Mesothelial cell of epicardium (in vitro differentiated cells): ENCODE results near the gene CDA. TPM values are rescaled to one million over a fixed set of nuclear protein-coding genes. Genes with fewer than 3 reads are reported as not detected.

Source experiments
- DNase-seq, 2 experiments: peaks; one replicate each; pipeline ENCODE4 v3.0.0; 2021; ENCODE audit warnings: low spot score in 2 of 2; ENCODE audit not compliant: unreplicated experiment in 2 of 2
- H3K27ac Mint-ChIP-seq: 2 replicates; pipeline ENCODE4 v1.8.0; 2021; ENCODE audit warnings: mixed read lengths
- H3K27me3 Mint-ChIP-seq: 2 replicates; pipeline ENCODE4 v1.8.0; 2021; ENCODE audit warnings: low read depth, mixed read lengths
- H3K36me3 Mint-ChIP-seq: 2 replicates; pipeline ENCODE4 v1.8.0; 2021; ENCODE audit warnings: mixed read lengths
- H3K4me1 Mint-ChIP-seq: 2 replicates; pipeline ENCODE4 v1.8.0; 2021; ENCODE audit warnings: mixed read lengths
- H3K4me3 Mint-ChIP-seq: 2 replicates; pipeline ENCODE4 v1.8.0; 2021; ENCODE audit warnings: mild to moderate bottlenecking, moderate library complexity, mixed read lengths
- H3K9me3 Mint-ChIP-seq: 2 replicates; pipeline ENCODE4 v1.8.0; 2021; ENCODE audit warnings: mixed read lengths
- total RNA-seq: library from RNA; stranded (reverse); gene quantifications from 3 replicates; pipeline ENCODE4 v1.2.1, GENCODE V29; 2021
- TF ChIP-seq, protein P1 (sequence below): fragments of 200-600 bp; sonication (generic); IDR thresholded peaks from one replicate; pipeline ENCODE4 v1.5.0; 2021; ENCODE audit warnings: antibody characterized with exemption; ENCODE audit not compliant: unreplicated experiment

Gene CDA
- total RNA-seq, 1 donor from 2014 or later, result 0.94 TPM

DNA sequence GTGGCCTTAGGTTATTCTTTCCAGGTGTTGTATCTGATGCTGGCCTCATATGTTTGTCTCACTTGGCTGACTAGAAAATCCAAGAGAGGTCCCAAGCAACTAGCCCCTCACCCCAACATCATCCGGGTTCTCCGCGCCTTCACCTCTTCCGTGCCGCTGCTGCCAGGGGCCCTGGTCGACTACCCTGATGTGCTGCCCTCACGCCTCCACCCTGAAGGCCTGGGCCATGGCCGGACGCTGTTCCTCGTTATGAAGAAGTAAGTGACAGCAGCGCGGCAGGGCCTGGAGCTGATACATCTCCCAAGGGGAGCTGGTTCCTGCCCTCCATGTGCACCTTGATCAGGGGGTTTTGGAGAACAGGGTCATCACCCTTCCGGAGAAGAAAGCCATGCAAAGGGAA lies 55.5 kb downstream of the CDA start:
- H3K4me1 Mint-ChIP-seq, result no peaks in the 10 kb centered on the region
- TF ChIP-seq, protein P1, sequence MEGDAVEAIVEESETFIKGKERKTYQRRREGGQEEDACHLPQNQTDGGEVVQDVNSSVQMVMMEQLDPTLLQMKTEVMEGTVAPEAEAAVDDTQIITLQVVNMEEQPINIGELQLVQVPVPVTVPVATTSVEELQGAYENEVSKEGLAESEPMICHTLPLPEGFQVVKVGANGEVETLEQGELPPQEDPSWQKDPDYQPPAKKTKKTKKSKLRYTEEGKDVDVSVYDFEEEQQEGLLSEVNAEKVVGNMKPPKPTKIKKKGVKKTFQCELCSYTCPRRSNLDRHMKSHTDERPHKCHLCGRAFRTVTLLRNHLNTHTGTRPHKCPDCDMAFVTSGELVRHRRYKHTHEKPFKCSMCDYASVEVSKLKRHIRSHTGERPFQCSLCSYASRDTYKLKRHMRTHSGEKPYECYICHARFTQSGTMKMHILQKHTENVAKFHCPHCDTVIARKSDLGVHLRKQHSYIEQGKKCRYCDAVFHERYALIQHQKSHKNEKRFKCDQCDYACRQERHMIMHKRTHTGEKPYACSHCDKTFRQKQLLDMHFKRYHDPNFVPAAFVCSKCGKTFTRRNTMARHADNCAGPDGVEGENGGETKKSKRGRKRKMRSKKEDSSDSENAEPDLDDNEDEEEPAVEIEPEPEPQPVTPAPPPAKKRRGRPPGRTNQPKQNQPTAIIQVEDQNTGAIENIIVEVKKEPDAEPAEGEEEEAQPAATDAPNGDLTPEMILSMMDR, result no peak

DNA sequence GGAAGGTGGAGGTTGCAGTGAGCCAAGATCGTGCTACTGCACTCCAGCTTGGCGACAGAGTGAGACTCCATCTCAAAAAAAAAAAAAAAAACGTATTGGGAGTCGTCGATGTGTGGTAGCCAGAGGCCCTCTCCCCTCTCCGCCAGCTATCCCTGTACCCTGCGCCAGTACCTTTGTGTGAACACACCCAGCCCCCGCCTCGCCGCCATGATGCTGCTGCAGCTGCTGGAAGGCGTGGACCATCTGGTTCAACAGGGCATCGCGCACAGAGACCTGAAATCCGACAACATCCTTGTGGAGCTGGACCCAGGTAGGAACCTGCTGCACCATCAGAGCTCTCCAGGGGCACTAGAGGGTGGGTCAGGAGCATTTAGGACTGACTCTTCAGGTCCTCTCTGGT lies 56.5 kb downstream of the CDA start:
- TF ChIP-seq, protein P1, result no peak
- no peak for DNase-seq
- no peak overlapping the region for H3K4me3 Mint-ChIP-seq
- peaks cover 37% of the 10 kb centered on the region for H3K36me3 Mint-ChIP-seq
- H3K27me3 Mint-ChIP-seq, result no peaks in the 10 kb centered on the region
- H3K4me1 Mint-ChIP-seq, result no peaks in the 10 kb centered on the region
- no peaks in the 10 kb centered on the region for H3K9me3 Mint-ChIP-seq
- no peak overlapping the region for H3K27ac Mint-ChIP-seq

More for the DNA sequence above, 55.5 kb downstream of the CDA start:
- Mint-ChIP-seq H3K4me3 (no peak overlapping the region), H3K9me3 (no peaks in the 10 kb centered on the region), H3K36me3 (peaks cover 38% of the 10 kb centered on the region), H3K27me3 (no peaks in the 10 kb centered on the region), H3K27ac (no peak overlapping the region)
- no peak for DNase-seq

DNA sequence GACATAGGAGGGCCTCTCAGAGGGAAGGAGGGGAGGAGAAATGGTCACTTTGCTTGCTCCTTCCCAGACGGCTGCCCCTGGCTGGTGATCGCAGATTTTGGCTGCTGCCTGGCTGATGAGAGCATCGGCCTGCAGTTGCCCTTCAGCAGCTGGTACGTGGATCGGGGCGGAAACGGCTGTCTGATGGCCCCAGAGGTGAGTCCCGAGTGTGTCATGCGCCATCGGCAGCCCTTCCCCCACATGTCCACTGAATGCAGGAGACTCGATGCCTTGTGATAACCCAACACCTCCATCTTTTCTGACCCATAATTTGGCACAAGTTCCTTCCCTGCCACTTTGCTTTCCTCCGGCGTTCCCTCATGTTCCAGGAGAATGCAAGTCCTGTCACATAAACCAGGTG lies 59.5 kb downstream of the CDA start:
- H3K9me3 Mint-ChIP-seq, result no peaks in the 10 kb centered on the region
- no peak for DNase-seq
- no peak overlapping the region for H3K4me3 Mint-ChIP-seq
- TF ChIP-seq, protein P1, result no peak
- no peaks in the 10 kb centered on the region for H3K4me1 Mint-ChIP-seq
- peaks cover 42% of the 10 kb centered on the region for H3K36me3 Mint-ChIP-seq
- no peaks in the 10 kb centered on the region for H3K27me3 Mint-ChIP-seq
- no peak overlapping the region for H3K27ac Mint-ChIP-seq

DNA sequence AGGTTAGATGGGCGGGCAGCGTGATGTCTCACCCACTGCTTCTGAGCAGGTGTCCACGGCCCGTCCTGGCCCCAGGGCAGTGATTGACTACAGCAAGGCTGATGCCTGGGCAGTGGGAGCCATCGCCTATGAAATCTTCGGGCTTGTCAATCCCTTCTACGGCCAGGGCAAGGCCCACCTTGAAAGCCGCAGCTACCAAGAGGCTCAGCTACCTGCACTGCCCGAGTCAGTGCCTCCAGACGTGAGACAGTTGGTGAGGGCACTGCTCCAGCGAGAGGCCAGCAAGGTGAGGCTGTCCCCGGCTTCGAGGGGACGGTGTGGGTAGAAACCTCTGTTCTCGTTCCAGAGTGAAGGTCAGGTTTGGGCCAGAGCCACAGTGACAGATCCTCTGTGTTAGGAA lies 60.0 kb downstream of the CDA start:
- Mint-ChIP-seq H3K4me1 (no peaks in the 10 kb centered on the region), H3K27me3 (no peaks in the 10 kb centered on the region), H3K27ac (no peak overlapping the region), H3K36me3 (peaks cover 41% of the 10 kb centered on the region), H3K4me3 (no peak overlapping the region), H3K9me3 (no peaks in the 10 kb centered on the region)
- TF ChIP-seq, protein P1, result no peak
- DNase-seq, result no peak

DNA sequence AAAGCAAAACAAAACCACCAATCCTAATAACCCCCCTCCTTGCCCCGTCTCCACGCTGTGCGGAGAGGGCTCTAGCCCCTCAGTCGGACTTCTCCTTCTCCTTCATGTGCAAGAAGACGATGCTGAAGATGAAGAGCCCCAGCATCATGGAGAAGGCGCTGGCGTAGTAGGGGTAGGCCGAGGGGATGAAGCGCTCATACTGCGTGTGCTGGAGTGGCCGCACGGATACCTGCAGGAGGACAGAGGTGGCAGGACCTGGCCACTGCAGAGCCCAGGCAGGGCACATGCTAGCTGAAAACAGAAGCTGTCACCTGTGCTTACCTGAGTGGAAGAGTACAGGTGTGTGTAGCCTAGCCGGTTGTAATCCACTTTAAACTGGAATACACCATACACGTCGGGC lies 63.4 kb downstream of the CDA start:
- no peaks in the 10 kb centered on the region for H3K9me3 Mint-ChIP-seq
- H3K36me3 Mint-ChIP-seq, result peaks cover 54% of the 10 kb centered on the region
- no peaks in the 10 kb centered on the region for H3K27me3 Mint-ChIP-seq
- TF ChIP-seq, protein P1, result no peak
- DNase-seq, result no peak
- H3K27ac Mint-ChIP-seq, result no peak overlapping the region
- no peaks in the 10 kb centered on the region for H3K4me1 Mint-ChIP-seq
- H3K4me3 Mint-ChIP-seq, result no peak overlapping the region

DNA sequence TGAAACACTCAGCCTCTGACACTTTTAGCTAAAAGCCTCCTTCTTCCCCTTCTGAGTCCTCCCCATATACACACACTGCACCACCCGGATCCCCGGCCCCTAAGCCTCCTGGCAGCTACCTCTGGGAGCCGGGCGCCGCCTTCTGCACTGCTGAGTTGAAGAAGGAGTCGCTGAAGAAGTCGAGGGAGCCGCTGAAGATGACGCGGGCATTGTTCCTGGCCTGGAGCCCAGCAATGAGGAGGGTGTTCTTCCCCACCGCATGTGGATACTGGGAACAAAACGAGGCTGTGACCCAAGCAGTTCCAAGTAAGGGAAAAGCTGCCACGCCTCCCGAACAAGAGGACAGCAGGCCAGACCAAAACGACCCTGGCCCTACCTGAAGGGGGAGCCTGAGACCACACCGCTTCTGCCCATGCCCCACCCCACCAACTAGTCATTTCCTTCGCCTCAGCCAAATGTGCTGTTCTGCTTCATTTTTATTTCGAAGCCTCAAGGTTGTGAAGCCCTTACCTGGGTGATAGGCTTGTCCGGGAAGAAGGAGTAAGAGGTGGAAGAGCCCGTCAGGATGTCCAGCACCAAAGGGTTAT lies 65.3 kb downstream of the CDA start:
- Mint-ChIP-seq H3K4me1 (peaks cover under 1% of the 10 kb centered on the region), H3K27me3 (no peaks in the 10 kb centered on the region), H3K9me3 (no peaks in the 10 kb centered on the region), H3K4me3 (no peak overlapping the region), H3K36me3 (peaks cover 47% of the 10 kb centered on the region), H3K27ac (no peak overlapping the region)
- TF ChIP-seq, protein P1, result no peak
- DNase-seq, result no peak
